RWPE1 (cell line): ENCODE measurements around the gene PRKN.

ENCODE experiments used
- CTCF ChIA-PET: fragments of 350-600 bp; sonication (Branson Sonifier 250); formaldehyde crosslinking; extraction: SDS; loops from one replicate; lab custom pipeline; 2021; lab: Yijun Ruan, JAX
- POLR2A ChIA-PET: fragments of 400-600 bp; formaldehyde crosslinking; extraction: SDS; loops from one replicate; lab custom pipeline; 2020; ENCODE audit warnings: antibody characterized with exemption; ENCODE audit not compliant: low non-redundant PET; lab: Yijun Ruan, JAX
- DNase-seq: peaks from one replicate; pipeline ENCODE4 v3.0.0; 2012; ENCODE audit warnings: low spot score
- H3K27ac ChIP-seq: fragments of 450-650 bp; 2 replicates; pipeline ENCODE4 v1.5.1; 2017
- CTCF ChIP-seq: fragments of 450-650 bp; conservative IDR thresholded peaks from 2 replicates; pipeline ENCODE4 v1.5.1; 2017; ENCODE audit warnings: low read depth, mild to moderate bottlenecking

The PRKN gene

GRCh38 chr6:162603231-162604015 lies 124.1 kb downstream of the PRKN start:
- POLR2A ChIA-PET = no interaction called here
- no peak for DNase-seq
- CTCF ChIA-PET = no interaction called here
- no peak for TF ChIP-seq CTCF
- H3K27ac ChIP-seq = no peak overlapping the region

- TF ChIP-seq CTCF = no peak
- ChIA-PET POLR2A (interaction anchor here (0.6 kb wide), 1 partner anchor 12 kb away, joined by 3 read pairs; no protein-coding TSS in a partner anchor), CTCF (no interaction called here)
- DNase-seq = no peak
- H3K27ac ChIP-seq = no peak overlapping the region
Observed at GRCh38 chr6:162602759-162603158, 124.8 kb downstream of the PRKN start.

- POLR2A ChIA-PET = no interaction called here
- no peak for TF ChIP-seq CTCF
- H3K27ac ChIP-seq = no peak overlapping the region
- DNase-seq = no peak
- CTCF ChIA-PET = no interaction called here
Observed at GRCh38 chr6:162596676-162597075, 130.9 kb downstream of the PRKN start.

- no peak for DNase-seq
- H3K27ac ChIP-seq = no peak overlapping the region
- TF ChIP-seq CTCF = no peak
- CTCF ChIA-PET = no interaction called here
- POLR2A ChIA-PET = no interaction called here
Observed at GRCh38 chr6:162591517-162591916, 136.0 kb downstream of the PRKN start.

GRCh38 chr6:162581988-162582780 lies 145.4 kb downstream of the PRKN start:
- DNase-seq = no peak
- ChIA-PET CTCF (no interaction called here), POLR2A (no interaction called here)
- no peak for TF ChIP-seq CTCF
- no peak overlapping the region for H3K27ac ChIP-seq

GRCh38 chr6:162580619-162581018 lies 146.9 kb downstream of the PRKN start:
- POLR2A ChIA-PET = no interaction called here
- CTCF ChIA-PET = no interaction called here
- no peak for DNase-seq
- no peak for TF ChIP-seq CTCF
- no peak overlapping the region for H3K27ac ChIP-seq
